HK-2 (cell line): ENCODE results near the gene KCNQ1.
A peak's percentile ranks its signal among the peaks of the same experiment; 100 is the strongest.

Experiments used
- DNase-seq: peaks from one replicate; pipeline ENCODE4 v3.0.0-alpha.2; 2018; ENCODE audit not compliant: unreplicated experiment

KCNQ1 gene

GRCh38 chr11:2761131-2762030 lies 316.6 kb downstream of the KCNQ1 start:
- no peak for DNase-seq

GRCh38 chr11:2762031-2762380 lies 317.2 kb downstream of the KCNQ1 start:
- DNase-seq: no peak

- DNase-seq: no peak
These were observed 317.6 kb downstream of the KCNQ1 start for GRCh38 chr11:2762451-2762850.

GRCh38 chr11:2763984-2764383 lies 319.2 kb downstream of the KCNQ1 start:
- DNase-seq: no peak

- DNase-seq: no peak
These were observed 320.7 kb downstream of the KCNQ1 start for GRCh38 chr11:2765491-2765890.

- DNase-seq: no peak
These were observed 321.4 kb downstream of the KCNQ1 start for GRCh38 chr11:2766166-2766565.

- no peak for DNase-seq
These were observed 322.3 kb downstream of the KCNQ1 start for GRCh38 chr11:2767071-2767470.

GRCh38 chr11:2767801-2768200 lies 323.0 kb downstream of the KCNQ1 start:
- no peak for DNase-seq

- DNase-seq: peak; percentile 71
These were observed 323.9 kb downstream of the KCNQ1 start for GRCh38 chr11:2768471-2769408.

GRCh38 chr11:2769409-2770095 lies 324.7 kb downstream of the KCNQ1 start:
- no peak for DNase-seq

GRCh38 chr11:2770096-2770751 lies 325.4 kb downstream of the KCNQ1 start:
- DNase-seq: no peak

GRCh38 chr11:2770761-2771301 lies 326.0 kb downstream of the KCNQ1 start:
- DNase-seq: no peak

- DNase-seq: no peak
These were observed 327.1 kb downstream of the KCNQ1 start for GRCh38 chr11:2771758-2772466.

- peak; percentile 52 for DNase-seq
These were observed 327.8 kb downstream of the KCNQ1 start for GRCh38 chr11:2772544-2773031.

- DNase-seq: no peak
These were observed 329.6 kb downstream of the KCNQ1 start for GRCh38 chr11:2774173-2775082.

GRCh38 chr11:2775083-2775625 lies 330.3 kb downstream of the KCNQ1 start:
- no peak for DNase-seq

- DNase-seq: no peak
These were observed 331.0 kb downstream of the KCNQ1 start for GRCh38 chr11:2775626-2776350.

GRCh38 chr11:2776351-2777061 lies 331.7 kb downstream of the KCNQ1 start:
- no peak for DNase-seq
